PC-3 (cell line): ENCODE data around the gene IFFO2.

ENCODE experiments used
- CTCF ChIP-seq: fragments of 300-600 bp; sonication (generic); conservative IDR thresholded peaks from 2 replicates; pipeline ENCODE4 v1.5.1; 2017; ENCODE audit warnings: antibody characterized with exemption, low read depth, mild to moderate bottlenecking, low read length
- EZH2 ChIP-seq: fragments of 300-600 bp; sonication (generic); IDR thresholded peaks from one replicate; pipeline ENCODE4 v1.6.1; 2017; ENCODE audit warnings: antibody characterized with exemption, mild to moderate bottlenecking, low read length; ENCODE audit not compliant: unreplicated experiment
- EZH2phosphoT487 ChIP-seq: fragments of 300-600 bp; sonication (generic); IDR thresholded peaks from 2 replicates; pipeline ENCODE4 v1.6.1; 2018; ENCODE audit warnings: mild to moderate bottlenecking, antibody characterized with exemption, low read length, borderline replicate concordance

- TF ChIP-seq EZH2 (no peak), CTCF (no peak), EZH2phosphoT487 (no peak)
Observed at GRCh38 chr1:19000065-19000464, 43.6 kb upstream of the IFFO2 start.
